SK-N-SH (cell line): ENCODE results near the gene NPC1L1. TPM values are rescaled to one million over a fixed set of nuclear protein-coding genes. Genes with fewer than 3 reads are reported as not detected.
A peak's percentile ranks its signal among the peaks of the same experiment; 100 is the strongest.
"Not testable (repeated sequence)": the region's sequence is repeated elsewhere in the genome, so short reads cannot be mapped to it uniquely, and the experiment has no call there.

Experiments used
- CTCF ChIA-PET: fragments of 300-600, 350-600 bp; formaldehyde crosslinking; extraction: SDS; loops from one replicate; lab custom pipeline; 2021; lab: Yijun Ruan, JAX
- POLR2A ChIA-PET: fragments of 350-600 bp; sonication (Branson Sonifier 250); formaldehyde crosslinking; extraction: SDS; loops from one replicate; lab custom pipeline; 2020; ENCODE audit warnings: antibody characterized with exemption, inconsistent platforms; lab: Yijun Ruan, JAX
- DNase-seq: peaks from one replicate; pipeline ENCODE4 v3.0.0; 2012
- H2AFZ ChIP-seq: fragments of 200-600 bp; sonication (generic); 2 replicates; pipeline ENCODE4 v1.8.1; 2016; ENCODE audit warnings: antibody characterized with exemption, mild to moderate bottlenecking, low read depth
- H3F3A ChIP-seq: fragments of 200-600 bp; sonication (generic); replicated peaks from 2 replicates; pipeline ENCODE3; 2016; ENCODE audit warnings: antibody characterized with exemption, mild to moderate bottlenecking; ENCODE audit not compliant: insufficient read depth
- H3K27ac ChIP-seq, 2 experiments: fragments of 200-500 bp in 1 of 2; fragments of 200-600 bp in 1 of 2; sonication (Bioruptor generic) in 1 of 2; sonication (generic), shearing (Covaris generic) in 1 of 2; 2 replicates each; pipeline versions ENCODE4 v1.5.1 to v1.6.1; 2014 to 2016; ENCODE audit warnings: low read depth in 2 of 2, inconsistent platforms in 1 of 2, low read length in 1 of 2, mild to moderate bottlenecking in 1 of 2, mixed read lengths in 1 of 2
- H3K27me3 ChIP-seq: fragments of 200-600 bp; sonication (generic), shearing (Covaris generic); 2 replicates; pipeline ENCODE4 v1.6.1; 2016; ENCODE audit warnings: mixed run types; ENCODE audit not compliant: insufficient read depth
- H3K36me3 ChIP-seq, 2 experiments: fragments of 200-500 bp in 1 of 2; fragments of 200-600 bp in 1 of 2; sonication (Bioruptor generic) in 1 of 2; sonication (generic) in 1 of 2; replicated peaks in 1 of 2; 2 replicates each; pipeline versions ENCODE3 to v1.5.1; 2014 to 2016; ENCODE audit warnings: low read length in 1 of 2, mild to moderate bottlenecking in 1 of 2; ENCODE audit not compliant: insufficient read depth in 2 of 2, control insufficient read depth in 1 of 2
- H3K4me1 ChIP-seq, 2 experiments: fragments of 200-500 bp in 1 of 2; fragments of 200-600 bp in 1 of 2; sonication (Bioruptor generic) in 1 of 2; sonication (generic), shearing (Covaris generic) in 1 of 2; 2 replicates each; pipeline versions ENCODE4 v1.5.1 to v1.6.1; 2014 to 2016; ENCODE audit warnings: low read depth in 1 of 2, low read length in 1 of 2, mixed run types in 1 of 2; ENCODE audit not compliant: insufficient read depth in 2 of 2, control insufficient read depth in 1 of 2
- H3K4me2 ChIP-seq: fragments of 200-600 bp; sonication (generic), shearing (Covaris generic); 2 replicates; pipeline ENCODE4 v1.6.1; 2017; ENCODE audit warnings: mixed run types
- H3K4me3 ChIP-seq, 2 experiments: fragments of 200-500 bp in 1 of 2; fragments of 200-600 bp in 1 of 2; sonication (Bioruptor generic) in 1 of 2; sonication (generic), shearing (Covaris generic) in 1 of 2; 2 replicates each; pipeline versions ENCODE4 v1.5.1 to v1.8.1; 2014 to 2016; ENCODE audit warnings: low read depth in 2 of 2, inconsistent platforms in 1 of 2, low read length in 1 of 2, mild to moderate bottlenecking in 1 of 2, mixed read lengths in 1 of 2, moderate library complexity in 1 of 2
- H3K79me2 ChIP-seq: fragments of 200-600 bp; sonication (generic); 2 replicates; pipeline ENCODE4 v1.8.1; 2017; ENCODE audit warnings: mild to moderate bottlenecking; ENCODE audit not compliant: insufficient read depth
- H3K9ac ChIP-seq: fragments of 200-600 bp; sonication (generic); 2 replicates; pipeline ENCODE4 v1.6.1; 2017; ENCODE audit warnings: mixed run types
- H3K9me2 ChIP-seq: fragments of 200-600 bp; sonication (generic); 2 replicates; pipeline ENCODE4 v1.6.1; 2017; ENCODE audit warnings: mixed run types
- H3K9me3 ChIP-seq: fragments of 200-600 bp; sonication (generic); 2 replicates; pipeline ENCODE4 v1.6.1; 2017; ENCODE audit warnings: mixed run types, mild to moderate bottlenecking, moderate library complexity
- H4K20me1 ChIP-seq: fragments of 200-600 bp; sonication (generic); 2 replicates; pipeline ENCODE4 v1.6.1; 2017; ENCODE audit warnings: mild to moderate bottlenecking, mixed run types; ENCODE audit not compliant: insufficient read depth
- CHD2 ChIP-seq: fragments of 150-350 bp; IDR thresholded peaks from 2 replicates; pipeline ENCODE4 v1.6.1; 2018; ENCODE audit warnings: low read length; ENCODE audit not compliant: partially characterized antibody
- EZH2phosphoT487 ChIP-seq: fragments of 200-600 bp; sonication (generic); IDR thresholded peaks from 2 replicates; pipeline ENCODE4 v1.6.1; 2017; ENCODE audit warnings: low read depth, mixed run types, mild to moderate bottlenecking, antibody characterized with exemption, moderate library complexity, borderline replicate concordance
- GABPA ChIP-seq: IDR thresholded peaks from 2 replicates; pipeline ENCODE4 v1.4.0; 2012; ENCODE audit warnings: low read depth, mild to moderate bottlenecking
- MEF2A ChIP-seq: IDR thresholded peaks from 2 replicates; pipeline ENCODE4 v1.4.0; 2012; ENCODE audit warnings: low read depth, borderline replicate concordance
- NFIC ChIP-seq: IDR thresholded peaks from 2 replicates; pipeline ENCODE4 v1.4.0; 2012; ENCODE audit warnings: borderline replicate concordance
- NRF1 ChIP-seq: IDR thresholded peaks from 2 replicates; pipeline ENCODE4 v1.6.1; 2012; ENCODE audit warnings: low read depth, mild to moderate bottlenecking, low read length
- POLR2AphosphoS5 ChIP-seq: IDR thresholded peaks from 2 replicates; pipeline ENCODE4 v1.6.1; 2012; ENCODE audit warnings: low read depth, low read length
- RFX5 ChIP-seq: IDR thresholded peaks from 2 replicates; pipeline ENCODE4 v1.6.1; 2012; ENCODE audit warnings: mild to moderate bottlenecking, improper control_type of control experiment, low read length
- SMC3 ChIP-seq: IDR thresholded peaks from 2 replicates; pipeline ENCODE4 v1.6.1; 2012; ENCODE audit warnings: low read depth, low read length, improper control_type of control experiment
- TAF1 ChIP-seq: IDR thresholded peaks from 2 replicates; pipeline ENCODE4 v1.6.1; 2012; ENCODE audit warnings: low read depth, mild to moderate bottlenecking, low read length, moderate library complexity, borderline replicate concordance
- WGBS: methylation state at CpG from one replicate; pipeline ENCODE4 v1.1.6; 2017; ENCODE audit warnings: low lambda C conversion rate; 5-methylcytosine and 5-hydroxymethylcytosine counted together
- polyA plus RNA-seq, 3 experiments: library from polyadenylated mRNA; depleted of rRNA; stranded (reverse); fragments of >200 nt; gene quantifications; 2 replicates each; pipeline ENCODE4 v1.2.3, GENCODE V29; 2012
- TF ChIP-seq, protein P1 (sequence below): IDR thresholded peaks from 2 replicates; pipeline ENCODE4 v1.4.0; 2012; ENCODE audit warnings: low read depth, borderline replicate concordance
- TF ChIP-seq, protein P2 (sequence below): IDR thresholded peaks from 2 replicates; pipeline ENCODE4; 2012

NPC1L1 gene
- polyA plus RNA-seq, 1 of the 3 experiments (the other 2 are of a cell fraction) = not detected

DNA sequence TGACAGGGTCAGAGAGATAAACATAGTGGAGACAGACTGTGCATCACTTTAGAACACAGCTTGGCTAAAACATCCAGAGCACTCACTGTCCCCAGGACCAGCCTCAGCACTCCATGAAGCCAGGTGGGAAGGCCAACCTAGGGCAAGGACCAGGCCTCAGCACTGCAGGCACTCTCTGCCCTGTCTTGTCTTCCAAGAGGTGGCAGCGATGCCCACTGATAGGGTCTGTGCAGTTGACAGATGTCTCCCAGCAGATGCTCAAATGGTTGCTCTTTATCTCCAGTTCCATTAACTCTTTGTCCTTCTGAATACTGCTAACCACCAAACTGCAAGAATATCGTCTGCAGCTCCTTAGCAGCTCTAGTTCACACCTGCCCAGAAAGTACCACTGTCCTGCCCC is 23.5 kb upstream of the NPC1L1 start (continued):
- TF ChIP-seq POLR2AphosphoS5 = no peak
- no peak for TF ChIP-seq EZH2phosphoT487
- TF ChIP-seq GABPA = no peak
- TF ChIP-seq, protein P1, sequence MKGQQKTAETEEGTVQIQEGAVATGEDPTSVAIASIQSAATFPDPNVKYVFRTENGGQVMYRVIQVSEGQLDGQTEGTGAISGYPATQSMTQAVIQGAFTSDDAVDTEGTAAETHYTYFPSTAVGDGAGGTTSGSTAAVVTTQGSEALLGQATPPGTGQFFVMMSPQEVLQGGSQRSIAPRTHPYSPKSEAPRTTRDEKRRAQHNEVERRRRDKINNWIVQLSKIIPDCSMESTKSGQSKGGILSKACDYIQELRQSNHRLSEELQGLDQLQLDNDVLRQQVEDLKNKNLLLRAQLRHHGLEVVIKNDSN = no peak
- no peak for TF ChIP-seq TAF1
- TF ChIP-seq RFX5 = no peak
- TF ChIP-seq MEF2A = no peak
- no peak for TF ChIP-seq NFIC
- TF ChIP-seq, all 33 proteins: peak for 0

DNA sequence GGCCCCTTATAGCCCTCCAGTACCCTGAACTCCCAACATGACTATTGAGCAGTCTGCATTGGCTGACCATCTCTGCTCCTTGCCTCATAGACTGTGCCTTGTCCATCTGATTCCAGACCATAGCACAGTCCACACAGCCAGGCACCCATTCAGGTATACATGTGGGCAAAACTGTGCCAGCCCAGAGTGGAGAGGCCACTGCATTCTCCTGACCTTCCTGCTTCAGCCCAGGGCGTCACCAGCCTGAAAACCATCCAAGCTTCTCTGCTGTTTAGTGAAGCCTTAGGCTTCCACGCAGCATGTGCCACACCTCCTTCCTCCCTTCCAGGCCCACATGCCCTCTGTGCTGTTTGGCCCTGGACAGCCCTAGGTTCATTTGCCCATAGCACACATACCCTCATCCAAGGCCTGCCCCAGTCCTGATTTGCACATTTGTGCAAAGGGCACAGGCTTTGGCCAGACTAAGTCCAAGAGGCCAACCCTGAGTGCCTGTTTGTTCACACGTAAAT is 22.1 kb upstream of the NPC1L1 start:
- TF ChIP-seq, protein P2, sequence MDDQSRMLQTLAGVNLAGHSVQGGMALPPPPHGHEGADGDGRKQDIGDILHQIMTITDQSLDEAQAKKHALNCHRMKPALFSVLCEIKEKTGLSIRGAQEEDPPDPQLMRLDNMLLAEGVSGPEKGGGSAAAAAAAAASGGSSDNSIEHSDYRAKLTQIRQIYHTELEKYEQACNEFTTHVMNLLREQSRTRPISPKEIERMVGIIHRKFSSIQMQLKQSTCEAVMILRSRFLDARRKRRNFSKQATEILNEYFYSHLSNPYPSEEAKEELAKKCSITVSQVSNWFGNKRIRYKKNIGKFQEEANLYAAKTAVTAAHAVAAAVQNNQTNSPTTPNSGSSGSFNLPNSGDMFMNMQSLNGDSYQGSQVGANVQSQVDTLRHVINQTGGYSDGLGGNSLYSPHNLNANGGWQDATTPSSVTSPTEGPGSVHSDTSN = no peak
- TF ChIP-seq CHD2 = no peak
- peak; percentile 14; the same call in 1 of the 2 replicates for TF ChIP-seq POLR2AphosphoS5
- no peak for TF ChIP-seq NRF1
- no peak for TF ChIP-seq SMC3
- WGBS = 94% methylated on average over 3 of the region's 3 CpGs
- no peak overlapping the region for H2AFZ ChIP-seq
- H3K9me3 ChIP-seq = no peaks in the 10 kb centered on the region
- H3K9me2 ChIP-seq = no peaks in the 10 kb centered on the region
- peaks cover 14 to 40% of the 10 kb centered on the region in 2 experiments for H3K36me3 ChIP-seq
- H3K9ac ChIP-seq = no peak overlapping the region
- ChIA-PET POLR2A (interaction anchor here (1.1 to 1.5 kb wide), 2 partner anchors 9 to 14 kb away, joined by 4 to 5 read pairs; no protein-coding TSS in a partner anchor), CTCF (interaction anchor here (4.9 to 7.2 kb wide), 2 partner anchors 14 to 18 kb away, joined by 55 to 98 read pairs; partner anchors contain the start of genes DDX56, NPC1L1 and TMED4)
- H3K27ac ChIP-seq = no peak overlapping the region
- peaks cover 10% of the 10 kb centered on the region for H4K20me1 ChIP-seq
- peaks cover 8% of the 10 kb centered on the region for H3F3A ChIP-seq
- no peak overlapping the region for H3K4me3 ChIP-seq
- no peak overlapping the region for H3K4me2 ChIP-seq
- H3K79me2 ChIP-seq = no peaks in the 10 kb centered on the region
- H3K27me3 ChIP-seq = no peaks in the 10 kb centered on the region
- peaks cover 4 to 5% of the 10 kb centered on the region in 2 experiments; a peak in 2 of 4 replicates for H3K4me1 ChIP-seq
- DNase-seq = no peak

DNA sequence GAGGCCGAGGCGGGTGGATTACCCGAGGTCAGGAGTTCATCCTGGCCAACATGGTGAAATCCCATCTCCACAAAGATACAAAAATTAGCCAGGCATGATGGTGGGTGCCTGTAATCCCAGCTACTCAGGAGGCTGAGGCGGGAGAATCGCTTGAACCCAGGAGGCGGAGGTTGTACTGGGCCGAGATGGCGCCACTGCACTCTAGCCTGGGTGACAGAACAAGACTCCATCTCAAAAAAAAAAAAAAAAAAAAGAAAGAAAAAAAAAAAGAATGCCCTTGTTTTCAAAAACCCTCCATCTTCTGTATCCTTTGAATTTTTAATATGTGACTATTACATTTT is 21.5 kb upstream of the NPC1L1 start:
- H3K27ac ChIP-seq = not testable (repeated sequence)
- CTCF ChIA-PET = interaction anchor here (1.2 to 7.2 kb wide), 2 partner anchors 8 to 15 kb away, joined by 3 to 98 read pairs; partner anchors contain the start of genes DDX56 and TMED4

More for the DNA sequence above, 21.5 kb upstream of the NPC1L1 start:
- WGBS = 79% methylated on average over 8 of the region's 8 CpGs
- H2AFZ ChIP-seq, H3K9ac ChIP-seq, DNase-seq, H3K4me2 ChIP-seq, H3K79me2 ChIP-seq, H3K4me1 ChIP-seq, H3K4me3 ChIP-seq, H3F3A ChIP-seq, H3K9me2 ChIP-seq, POLR2A ChIA-PET, H3K9me3 ChIP-seq, H3K27me3 ChIP-seq: not testable (repeated sequence)
- peaks cover 12 to 34% of the 10 kb centered on the region in 2 experiments for H3K36me3 ChIP-seq
- peaks cover 10% of the 10 kb centered on the region; the same call in 1 of the 2 replicates for H4K20me1 ChIP-seq
